Trophoblast cell (in vitro differentiated cells and primary cell): ENCODE results near the gene CCDC102A.
A peak's percentile ranks its signal among the peaks of the same experiment; 100 is the strongest.

Experiments
- DNase-seq, 2 donors: peaks; one replicate each; pipeline ENCODE4 v3.0.0-alpha.2; 2016
- H2AFZ ChIP-seq: 2 replicates; pipeline ENCODE4 v1.6.1; 2013; ENCODE audit warnings: low read length, moderate library complexity, mild to moderate bottlenecking; ENCODE audit not compliant: insufficient read depth, poor library complexity
- H2AK5ac ChIP-seq: 2 replicates; pipeline ENCODE4 v1.6.1; 2013; ENCODE audit warnings: mild to moderate bottlenecking, low read length
- H2BK120ac ChIP-seq: 2 replicates; pipeline ENCODE4 v1.6.1; 2013; ENCODE audit warnings: low read length, mild to moderate bottlenecking, moderate library complexity; ENCODE audit not compliant: insufficient read depth, poor library complexity
- H2BK12ac ChIP-seq: 2 replicates; pipeline ENCODE4 v1.6.1; 2013; ENCODE audit warnings: mild to moderate bottlenecking, low read length, moderate library complexity
- H2BK5ac ChIP-seq: 2 replicates; pipeline ENCODE4 v1.6.1; 2013; ENCODE audit warnings: low read length, low read depth, moderate library complexity, mild to moderate bottlenecking; ENCODE audit not compliant: poor library complexity
- H3K14ac ChIP-seq: 2 replicates; pipeline ENCODE4 v1.6.1; 2013; ENCODE audit warnings: mild to moderate bottlenecking, low read length
- H3K18ac ChIP-seq: 2 replicates; pipeline ENCODE4 v1.6.1; 2013; ENCODE audit warnings: mild to moderate bottlenecking, low read length
- H3K23ac ChIP-seq: 2 replicates; pipeline ENCODE4 v1.6.1; 2013; ENCODE audit warnings: low read length
- H3K27ac ChIP-seq: 2 replicates; pipeline ENCODE4 v1.5.1; 2013; ENCODE audit warnings: low read depth, mild to moderate bottlenecking, inconsistent platforms, low read length, moderate library complexity
- H3K27me3 ChIP-seq: 2 replicates; pipeline ENCODE4 v1.6.1; 2013; ENCODE audit warnings: inconsistent platforms, mild to moderate bottlenecking, low read length, moderate library complexity; ENCODE audit not compliant: insufficient read depth
- H3K36me3 ChIP-seq, 2 experiments: 1 replicate in 1 of 2; 2 replicates in 1 of 2; pipeline ENCODE4 v1.6.1; 2013; ENCODE audit warnings: low read length in 2 of 2, mild to moderate bottlenecking in 2 of 2, moderate library complexity in 1 of 2; ENCODE audit not compliant: insufficient read depth in 2 of 2, control insufficient read depth in 1 of 2
- H3K4ac ChIP-seq: 2 replicates; pipeline ENCODE4 v1.6.1; 2013; ENCODE audit warnings: low read depth, mild to moderate bottlenecking, low read length, moderate library complexity
- H3K4me1 ChIP-seq, 2 experiments: 1 replicate in 1 of 2; 2 replicates in 1 of 2; pipeline ENCODE4 v1.6.1; 2013; ENCODE audit warnings: low read length in 2 of 2, mild to moderate bottlenecking in 2 of 2, moderate library complexity in 1 of 2; ENCODE audit not compliant: insufficient read depth in 2 of 2, control insufficient read depth in 1 of 2
- H3K4me2 ChIP-seq: 2 replicates; pipeline ENCODE4 v1.6.1; 2013; ENCODE audit warnings: inconsistent platforms, mild to moderate bottlenecking, low read length, moderate library complexity
- H3K4me3 ChIP-seq: 2 replicates; pipeline ENCODE4 v1.5.1; 2013; ENCODE audit warnings: mild to moderate bottlenecking, low read depth, low read length, inconsistent platforms
- H3K79me1 ChIP-seq: one replicate; pipeline ENCODE4 v1.6.1; 2013; ENCODE audit warnings: low read length
- H3K79me2 ChIP-seq: 2 replicates; pipeline ENCODE4 v1.6.1; 2013; ENCODE audit warnings: low read length, mild to moderate bottlenecking; ENCODE audit not compliant: control insufficient read depth, insufficient read depth, poor library complexity
- H3K9ac ChIP-seq: 2 replicates; pipeline ENCODE4 v1.6.1; 2013; ENCODE audit warnings: mild to moderate bottlenecking, low read length
- H3K9me3 ChIP-seq: 2 replicates; pipeline ENCODE4 v1.6.1; 2013; ENCODE audit warnings: low read depth, mild to moderate bottlenecking, control low read depth, inconsistent platforms, low read length; ENCODE audit not compliant: insufficient read depth
- H4K12ac ChIP-seq: 2 replicates; pipeline ENCODE4 v1.6.1; 2013; ENCODE audit warnings: low read depth, mild to moderate bottlenecking, low read length, moderate library complexity
- H4K8ac ChIP-seq: 2 replicates; pipeline ENCODE4 v1.6.1; 2013; ENCODE audit warnings: low read depth, mild to moderate bottlenecking, low read length, moderate library complexity
- H4K91ac ChIP-seq: one replicate; pipeline ENCODE4 v1.6.1; 2013; ENCODE audit warnings: low read depth, mild to moderate bottlenecking, low read length, moderate library complexity
- WGBS: extraction: QIAGEN DNeasy Blood & Tissue Kit; methylation state at CpG from one replicate; pipeline ENCODE4 v1.1.7; 2013; ENCODE audit warnings: missing lambda C conversion rate; ENCODE audit not compliant: insufficient read length, insufficient coverage; ENCODE audit errors: extremely low coverage; 5-methylcytosine and 5-hydroxymethylcytosine counted together

The CCDC102A gene

GRCh38 chr16:57563761-57564160, 27.4 kb upstream of the CCDC102A start:
- Histone ChIP-seq H4K8ac (no peak overlapping the region), H2BK12ac (no peak overlapping the region), H4K12ac (no peak overlapping the region), H2AFZ (no peak overlapping the region), H3K27me3 (no peaks in the 10 kb centered on the region), H3K79me1 (no peaks in the 10 kb centered on the region), H2BK120ac (no peak overlapping the region), H3K79me2 (no peaks in the 10 kb centered on the region), H2AK5ac (no peak overlapping the region), H3K4me3 (no peak overlapping the region), H3K9me3 (peaks cover 16% of the 10 kb centered on the region), H3K18ac (no peak overlapping the region), H3K4ac (no peak overlapping the region), H3K4me2 (no peak overlapping the region), H3K14ac (no peak overlapping the region), H4K91ac (no peak overlapping the region), H2BK5ac (no peak overlapping the region), H3K36me3 (peaks cover 2 to 6% of the 10 kb centered on the region in 2 experiments), H3K23ac (no peak overlapping the region), H3K9ac (no peak overlapping the region), H3K27ac (no peak overlapping the region), H3K4me1 (no peaks in the 10 kb centered on the region)
- WGBS: no CpG with 5 or more reads among the region's 12 CpGs
- DNase-seq: no peak

GRCh38 chr16:57563487-57563750, 27.0 kb upstream of the CCDC102A start:
- H3K36me3 ChIP-seq: peaks cover 0 to 2% of the 10 kb centered on the region in 2 experiments
- H2BK12ac ChIP-seq: no peak overlapping the region
- no peaks in the 10 kb centered on the region for H3K4me1 ChIP-seq
- no peak overlapping the region for H3K4me3 ChIP-seq
- no peaks in the 10 kb centered on the region for H3K27me3 ChIP-seq
- H3K4me2 ChIP-seq: no peak overlapping the region
- H3K79me1 ChIP-seq: no peaks in the 10 kb centered on the region
- H3K9me3 ChIP-seq: peaks cover 16% of the 10 kb centered on the region
- no peak for DNase-seq
- H3K23ac ChIP-seq: no peak overlapping the region
- H3K79me2 ChIP-seq: no peaks in the 10 kb centered on the region
- H4K8ac ChIP-seq: no peak overlapping the region
- H2BK120ac ChIP-seq: no peak overlapping the region
- H4K91ac ChIP-seq: no peak overlapping the region
- WGBS: no CpG with 5 or more reads among the region's 3 CpGs
- H3K14ac ChIP-seq: no peak overlapping the region
- no peak overlapping the region for H3K18ac ChIP-seq
- H3K9ac ChIP-seq: no peak overlapping the region
- H2AK5ac ChIP-seq: no peak overlapping the region
- H2AFZ ChIP-seq: no peak overlapping the region
- H3K4ac ChIP-seq: no peak overlapping the region
- no peak overlapping the region for H4K12ac ChIP-seq
- H2BK5ac ChIP-seq: no peak overlapping the region
- H3K27ac ChIP-seq: no peak overlapping the region

DNA sequence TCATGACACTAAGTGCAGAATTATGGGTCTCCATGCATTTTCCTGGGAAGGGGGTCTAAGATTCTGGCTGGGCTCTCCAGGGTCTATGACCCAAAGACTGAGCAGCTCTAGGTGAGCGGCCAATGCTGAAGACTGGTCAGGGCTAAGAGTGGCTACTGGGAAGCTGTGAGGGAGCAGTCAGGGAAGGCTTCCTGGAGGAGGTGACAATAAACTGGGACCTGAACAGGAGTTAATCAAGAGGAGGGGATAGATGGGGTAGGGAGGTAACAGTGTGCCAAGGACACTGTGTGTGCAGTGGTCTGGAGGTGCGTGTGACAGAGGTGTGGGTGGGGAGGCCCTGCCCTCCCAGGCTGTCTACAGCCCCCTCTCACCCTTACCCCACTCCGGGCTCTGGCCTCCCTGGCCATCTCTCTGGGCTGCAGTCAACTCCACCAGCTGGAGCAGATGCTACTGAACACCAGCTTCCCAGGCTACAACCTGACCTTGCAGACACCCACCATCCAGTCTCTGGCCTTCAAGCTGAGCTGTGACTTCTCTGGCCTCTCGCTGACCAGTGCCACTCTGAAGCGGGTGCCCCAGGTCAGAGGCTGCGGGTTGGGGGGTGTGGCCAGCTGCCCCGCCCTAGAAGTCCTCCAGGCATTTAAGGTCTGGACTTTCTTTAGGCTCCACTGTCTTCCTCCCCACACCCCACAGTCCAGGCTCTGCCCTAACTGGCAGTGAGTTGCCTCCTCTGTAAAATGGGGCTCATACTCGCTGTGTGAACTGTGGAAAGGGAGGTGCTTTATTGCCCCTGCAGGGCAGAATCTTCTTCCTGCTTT, 26.5 kb upstream of the CCDC102A start:
- H2BK5ac ChIP-seq: no peak overlapping the region
- H3K4me2 ChIP-seq: no peak overlapping the region
- no peak overlapping the region for H3K27ac ChIP-seq
- peak in 1 of 2 donors; percentile 45 for DNase-seq
- H4K91ac ChIP-seq: no peak overlapping the region
- no peaks in the 10 kb centered on the region for H3K36me3 ChIP-seq
- no peak overlapping the region for H3K4ac ChIP-seq
- H4K12ac ChIP-seq: no peak overlapping the region
- no peaks in the 10 kb centered on the region for H3K27me3 ChIP-seq
- H3K23ac ChIP-seq: no peak overlapping the region
- peaks cover 16% of the 10 kb centered on the region for H3K9me3 ChIP-seq
- H2BK12ac ChIP-seq: no peak overlapping the region
- H3K79me1 ChIP-seq: no peaks in the 10 kb centered on the region
- H2AFZ ChIP-seq: no peak overlapping the region
- no peaks in the 10 kb centered on the region for H3K4me1 ChIP-seq
- no peak overlapping the region for H3K4me3 ChIP-seq
- no CpG with 5 or more reads among the region's 8 CpGs for WGBS
- no peak overlapping the region for H2BK120ac ChIP-seq
- H3K18ac ChIP-seq: no peak overlapping the region
- H3K9ac ChIP-seq: no peak overlapping the region
- no peak overlapping the region for H2AK5ac ChIP-seq
- H3K79me2 ChIP-seq: no peaks in the 10 kb centered on the region
- no peak overlapping the region for H3K14ac ChIP-seq
- H4K8ac ChIP-seq: no peak overlapping the region

- no peak overlapping the region for H3K4me2 ChIP-seq
- WGBS: no CpG with 5 or more reads among the region's 4 CpGs
These were observed 25.7 kb upstream of the CCDC102A start for GRCh38 chr16:57562066-57562465.

More at GRCh38 chr16:57562066-57562465, 25.7 kb upstream of the CCDC102A start:
- no peak overlapping the region for H3K14ac ChIP-seq
- H3K18ac ChIP-seq: no peak overlapping the region
- H2AK5ac ChIP-seq: no peak overlapping the region
- no peak for DNase-seq
- H4K8ac ChIP-seq: no peak overlapping the region
- no peaks in the 10 kb centered on the region for H3K4me1 ChIP-seq
- no peak overlapping the region for H2BK5ac ChIP-seq
- H3K79me2 ChIP-seq: no peaks in the 10 kb centered on the region
- no peaks in the 10 kb centered on the region for H3K36me3 ChIP-seq
- H2BK120ac ChIP-seq: no peak overlapping the region
- H2BK12ac ChIP-seq: no peak overlapping the region
- no peaks in the 10 kb centered on the region for H3K79me1 ChIP-seq
- H3K4me3 ChIP-seq: no peak overlapping the region
- H3K23ac ChIP-seq: no peak overlapping the region
- no peak overlapping the region for H2AFZ ChIP-seq
- no peak overlapping the region for H3K4ac ChIP-seq
- no peak overlapping the region for H3K27ac ChIP-seq
- no peaks in the 10 kb centered on the region for H3K27me3 ChIP-seq
- peaks cover 11% of the 10 kb centered on the region for H3K9me3 ChIP-seq
- no peak overlapping the region for H4K91ac ChIP-seq
- H4K12ac ChIP-seq: no peak overlapping the region
- no peak overlapping the region for H3K9ac ChIP-seq
